Stimulated activated CD8-positive, alpha-beta memory T cell treated with anti-CD3 and anti-CD28 coated beads, Interleukin-12 subunit alpha, Interleukin-12 subunit beta, amount 100 ng/mL, for 24 hours (primary cell): ENCODE data around the gene PRIMPOL.
"Not testable (repeated sequence)": the region's sequence is repeated elsewhere in the genome, so short reads cannot be mapped to it uniquely, and the experiment has no call there.

Experiments
- DNase-seq: peaks from one replicate; pipeline ENCODE4 v3.0.0-alpha.2; 2020; ENCODE audit errors: extremely low read depth

The PRIMPOL gene

DNA sequence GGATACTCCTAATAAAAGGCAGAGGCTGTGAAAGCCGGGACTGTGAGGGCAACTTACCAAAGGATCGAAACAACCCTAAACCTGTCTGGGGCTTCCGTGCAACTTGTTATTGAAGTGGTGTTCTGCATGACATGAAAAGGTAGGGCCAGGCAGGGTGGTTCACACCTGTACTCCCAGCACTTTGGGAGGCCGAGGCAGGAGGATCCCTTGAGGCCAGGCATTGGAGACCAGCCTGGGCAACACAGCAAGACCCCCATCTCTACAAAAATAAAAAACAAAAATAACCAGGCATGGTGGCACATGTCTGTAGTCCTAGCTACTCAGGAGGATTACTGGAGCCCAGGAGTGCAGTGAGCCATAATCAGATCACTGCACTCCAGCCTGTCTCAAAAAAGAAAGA, 12.6 kb upstream of the PRIMPOL start:
- no peak for DNase-seq

DNA sequence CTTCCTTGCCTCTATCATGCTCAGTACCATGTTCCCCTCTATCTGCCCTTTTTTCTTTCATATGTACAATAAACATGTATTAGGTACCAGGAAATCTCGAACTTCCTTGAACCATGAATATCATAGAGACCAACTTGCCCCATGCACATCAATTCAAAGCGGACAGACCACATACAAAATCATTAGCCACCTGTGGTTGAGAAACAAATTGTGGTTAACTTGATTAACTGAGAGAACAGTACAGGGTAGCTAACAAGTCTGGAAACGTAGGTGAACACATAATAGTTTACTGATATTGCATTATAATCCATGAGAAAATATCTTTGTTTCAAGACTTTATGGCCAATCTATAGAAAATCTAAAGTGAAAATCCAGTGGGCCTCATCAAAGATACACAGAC, 8.5 kb upstream of the PRIMPOL start:
- no peak for DNase-seq

DNA sequence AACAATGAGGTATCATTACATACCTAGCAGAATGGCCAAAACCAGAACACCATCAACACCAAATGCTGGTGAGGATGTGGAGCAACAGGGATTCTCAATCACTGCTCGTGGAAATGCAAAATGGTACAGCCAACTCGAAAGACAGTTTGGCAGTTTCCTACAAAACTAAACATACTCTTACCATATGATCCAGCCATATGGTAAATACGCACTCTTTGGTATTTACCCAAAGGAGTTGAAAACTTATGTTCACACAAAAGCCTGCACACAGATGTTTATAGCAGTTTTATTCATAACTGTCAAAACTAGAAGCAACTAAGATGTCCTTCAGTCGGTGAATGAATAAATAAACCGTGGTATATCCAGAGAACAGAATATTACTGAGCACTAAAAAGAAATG, 8.1 kb upstream of the PRIMPOL start:
- DNase-seq, result no peak

DNA sequence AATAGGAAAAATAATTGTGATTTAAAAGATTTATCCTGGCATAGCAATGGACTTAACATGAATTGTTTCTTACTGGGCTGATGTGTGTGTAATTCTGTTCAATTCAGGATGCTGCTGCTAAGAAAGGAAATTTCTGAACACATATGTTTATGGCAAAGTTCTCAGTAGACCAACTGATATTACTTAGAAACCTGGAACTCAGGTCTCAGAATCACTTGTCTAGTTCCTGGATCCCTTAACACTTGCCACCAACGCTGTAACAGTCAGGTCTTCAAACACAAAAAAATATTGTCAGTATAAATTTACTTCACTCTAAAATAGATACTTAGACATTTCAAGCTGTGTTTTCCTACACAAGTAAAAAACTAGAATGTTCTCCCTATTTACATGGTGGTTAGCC, 5.8 kb upstream of the PRIMPOL start:
- DNase-seq, result no peak

DNA sequence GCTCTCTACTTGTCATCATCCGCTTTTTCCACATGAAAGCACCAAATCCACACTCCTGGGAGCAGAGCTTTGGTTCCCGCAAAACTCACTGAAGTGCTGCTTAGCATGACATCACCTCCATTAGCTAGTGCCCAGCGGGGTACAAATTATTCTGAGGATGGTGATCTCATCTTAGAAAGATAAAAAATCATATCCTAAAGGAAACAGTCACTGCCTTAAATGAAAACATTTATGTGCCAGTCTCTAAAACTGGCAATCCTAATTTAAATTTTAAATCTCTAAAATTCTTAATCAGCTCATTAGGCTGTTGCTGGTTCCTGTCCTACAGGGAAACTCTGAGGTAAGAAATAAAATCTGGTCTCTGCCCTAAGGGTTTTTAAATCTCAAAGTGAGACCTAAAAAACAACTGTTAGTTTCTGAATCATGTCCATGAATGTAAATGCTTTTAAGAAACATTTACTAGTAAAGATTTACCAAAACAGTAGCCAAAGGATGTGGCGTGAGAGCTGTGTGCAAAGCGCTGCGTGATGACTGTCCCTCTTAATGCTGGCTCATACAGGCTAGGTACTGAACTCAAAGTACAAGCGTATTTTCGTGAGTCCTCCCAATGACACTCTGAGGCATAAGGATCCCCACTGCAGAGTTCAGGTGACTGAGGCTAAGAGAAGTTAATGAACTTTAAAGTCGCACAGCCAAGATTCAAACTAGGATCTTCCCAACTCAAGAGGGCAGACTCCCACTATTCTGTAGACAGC, 4.8 kb upstream of the PRIMPOL start:
- DNase-seq, result no peak

DNA sequence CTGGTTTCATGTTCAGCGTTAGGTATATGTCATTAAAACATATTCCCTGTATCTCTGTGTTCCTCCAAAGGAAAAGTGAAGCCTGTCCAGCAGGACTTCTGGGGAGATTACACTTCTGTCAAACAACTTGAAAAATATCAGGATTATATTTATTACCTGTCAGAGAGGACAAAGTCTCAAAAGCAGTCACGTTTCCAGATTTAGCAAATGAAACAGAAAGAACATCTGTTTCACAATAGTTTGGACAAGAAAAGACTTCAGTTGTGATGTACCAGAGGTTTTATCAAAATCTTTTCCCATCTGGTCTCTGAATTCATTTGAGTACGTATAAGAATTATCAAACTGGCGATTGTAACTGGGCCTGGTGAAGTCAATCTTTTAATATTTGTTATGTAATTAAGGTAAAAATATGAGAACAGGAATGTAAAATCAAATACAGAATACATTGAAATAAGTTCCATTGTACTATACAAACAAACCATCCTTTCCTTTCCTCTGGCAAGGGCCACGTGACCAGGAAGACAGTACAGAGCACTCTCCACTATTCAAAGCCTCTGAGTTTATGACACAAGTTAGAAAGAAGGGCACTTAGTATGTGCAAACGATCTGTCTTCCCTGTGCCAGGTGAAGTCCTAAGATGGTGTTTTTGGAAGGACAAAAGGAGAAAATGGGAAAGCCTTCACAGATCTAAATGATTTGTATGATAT, 3.5 kb upstream of the PRIMPOL start:
- no peak for DNase-seq

DNA sequence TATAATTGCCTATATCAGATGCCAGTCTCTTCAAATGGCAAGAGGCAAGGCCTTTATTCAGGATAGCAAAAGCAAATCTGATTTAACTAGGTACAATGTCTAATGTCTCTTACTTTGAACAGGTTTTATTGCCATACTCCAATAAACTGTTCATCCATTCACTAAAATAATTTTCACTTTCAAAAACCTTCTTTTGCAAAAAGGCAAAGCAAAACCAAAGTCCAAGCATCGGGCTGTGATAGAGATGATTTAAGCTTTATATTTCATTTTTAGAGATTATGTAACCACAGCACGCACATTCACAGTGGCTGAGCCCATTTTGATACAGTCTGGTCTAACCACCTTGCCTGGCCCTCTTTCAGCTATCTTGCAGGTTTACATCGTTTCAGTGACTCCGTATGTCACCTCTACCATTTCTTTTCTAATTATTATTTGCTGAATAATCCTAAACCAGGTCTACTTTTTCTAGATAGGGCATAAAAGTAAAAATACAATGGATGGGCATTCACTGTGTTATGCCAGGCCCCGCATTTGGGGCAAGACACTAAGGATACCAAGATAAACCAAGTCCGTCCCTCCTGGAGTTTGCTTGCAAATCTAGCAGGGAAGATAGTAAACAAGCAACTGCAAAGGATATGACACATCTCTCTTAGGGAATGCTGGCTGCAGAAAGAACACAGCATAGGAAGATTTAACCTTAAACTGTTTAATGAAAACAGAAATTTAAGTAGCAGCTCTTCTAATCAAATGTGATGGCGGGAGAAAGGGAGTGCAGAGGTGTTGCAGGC, 2.1 kb upstream of the PRIMPOL start:
- no peak for DNase-seq

DNA sequence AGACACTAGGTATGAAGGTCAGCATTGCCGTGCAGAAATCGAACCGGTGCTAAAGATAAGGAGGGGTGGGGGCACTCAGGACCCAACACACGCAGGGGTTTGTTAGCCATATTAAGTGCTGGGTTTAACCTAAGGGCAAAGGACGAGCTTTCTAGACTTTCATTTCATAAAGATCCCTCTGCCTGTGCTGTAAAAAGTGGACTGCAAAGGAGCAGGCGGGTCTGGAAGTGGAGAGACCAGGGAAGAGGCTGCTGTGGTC, 1.6 kb upstream of the PRIMPOL start:
- DNase-seq, result no peak

DNA sequence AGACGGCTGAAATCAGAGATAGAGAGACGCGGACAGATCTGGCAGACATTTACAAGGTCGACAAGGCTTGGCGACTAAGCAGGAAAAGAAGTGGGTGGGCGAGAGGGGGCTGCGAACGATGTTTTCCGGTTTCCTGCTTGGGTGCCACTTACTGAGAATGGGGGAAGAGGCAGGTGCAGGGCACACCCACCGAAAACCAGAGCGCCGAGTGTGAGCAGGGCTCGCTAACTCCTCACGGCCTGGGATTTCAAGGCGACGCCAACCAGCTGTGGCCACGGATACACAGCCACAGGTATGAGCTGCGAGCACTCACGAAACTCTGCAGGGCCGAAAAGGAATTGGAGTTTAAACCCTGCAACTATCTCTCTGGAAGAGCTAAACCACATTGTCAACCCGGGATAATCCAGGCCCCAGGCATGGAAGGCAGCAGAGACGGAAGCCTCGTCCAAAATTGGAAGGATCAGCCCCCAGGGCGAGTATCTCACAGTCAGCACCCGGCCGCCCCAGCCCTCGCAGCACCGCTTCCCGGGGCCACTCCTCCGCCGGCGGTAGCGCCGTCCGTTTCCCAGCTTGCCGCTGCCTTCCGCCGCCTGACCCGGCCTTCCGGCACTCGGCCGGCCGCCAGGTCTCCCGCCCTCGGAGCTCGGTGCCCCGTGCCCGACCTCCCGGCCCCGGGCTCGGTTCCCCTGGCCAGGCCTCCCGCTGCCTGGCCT, 1.1 kb upstream of the PRIMPOL start:
- no peak for DNase-seq

DNA sequence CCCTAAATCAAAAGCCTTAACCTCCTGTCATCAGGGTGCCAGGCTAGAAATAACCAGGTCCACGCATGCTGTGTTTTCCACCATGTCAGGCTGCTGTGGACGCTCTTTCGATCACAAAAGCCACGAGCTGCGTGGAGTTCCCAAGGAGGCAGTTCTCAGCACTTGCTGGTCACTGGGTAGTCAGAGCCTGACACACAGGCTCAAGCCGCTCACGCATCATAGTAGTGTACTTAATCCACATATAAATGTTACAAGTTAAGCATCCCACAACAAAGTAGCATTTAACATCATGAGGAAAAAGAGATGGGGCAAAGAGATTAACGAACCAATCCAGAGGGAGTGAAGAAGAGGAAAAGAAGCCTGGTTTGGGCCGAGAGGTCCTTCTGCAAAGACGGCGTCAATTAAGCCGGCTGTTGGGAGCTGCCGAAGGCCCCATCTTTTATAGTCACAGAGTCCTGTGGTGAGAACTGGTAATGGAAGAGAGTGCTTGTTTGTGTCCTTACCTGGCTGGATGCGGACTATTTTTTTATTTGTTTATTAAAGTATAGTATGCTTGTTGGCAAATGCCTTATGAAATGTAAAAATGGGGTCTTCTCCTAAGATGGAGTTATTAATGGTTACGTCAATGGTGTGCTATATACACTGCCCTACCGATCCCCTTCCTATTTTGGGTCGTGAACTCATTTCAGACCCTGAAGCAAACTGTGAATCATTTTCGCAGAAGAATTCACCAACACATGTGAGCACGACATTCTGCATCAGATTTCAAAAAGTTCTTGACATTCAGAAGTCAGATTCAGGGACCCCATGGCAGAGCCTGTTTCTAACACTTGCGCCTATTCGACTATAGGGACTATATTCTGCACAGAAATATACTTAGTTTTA, 675 bp downstream of the PRIMPOL start:
- DNase-seq, result no peak

DNA sequence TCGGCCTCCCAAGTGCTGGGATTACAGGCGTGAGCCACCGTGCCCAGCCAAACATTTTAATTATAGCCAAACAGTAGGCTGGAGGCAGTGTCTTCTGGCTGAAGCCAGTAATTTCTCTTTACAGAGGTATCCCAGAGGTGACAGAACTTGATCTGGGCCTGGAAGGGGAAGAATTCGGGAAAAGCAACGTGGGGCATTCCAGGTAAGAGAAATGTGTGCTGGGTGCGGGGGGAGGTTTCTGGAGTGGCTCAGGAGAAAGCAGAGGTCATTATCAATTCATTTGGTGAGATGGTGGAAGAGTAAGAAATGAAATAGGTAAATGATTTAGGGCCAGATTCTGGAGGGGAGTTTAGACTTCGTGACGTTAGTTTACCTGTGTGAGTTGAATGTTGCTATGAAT, 2.4 kb downstream of the PRIMPOL start:
- no peak for DNase-seq

DNA sequence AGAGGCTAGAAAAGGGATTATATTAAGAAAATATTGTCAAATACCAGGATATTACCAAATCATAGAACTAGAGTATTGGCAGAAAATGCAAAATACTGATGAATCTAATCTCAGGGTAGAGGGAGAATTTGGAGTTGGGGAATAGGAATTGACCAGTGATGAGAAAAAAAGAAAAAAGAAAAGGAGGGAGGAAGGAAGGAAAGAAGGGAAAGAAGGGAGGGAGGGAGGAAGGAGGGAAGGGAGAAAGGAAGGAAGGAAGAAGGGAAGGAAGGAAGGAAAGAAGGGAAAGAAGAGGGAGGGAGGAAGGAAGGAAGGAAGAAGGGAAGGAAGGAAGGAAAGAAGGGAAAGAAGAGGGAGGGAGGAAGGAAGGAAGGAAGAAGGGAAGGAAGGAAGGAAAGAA, 3.1 kb downstream of the PRIMPOL start:
- DNase-seq, result not testable (repeated sequence)

DNA sequence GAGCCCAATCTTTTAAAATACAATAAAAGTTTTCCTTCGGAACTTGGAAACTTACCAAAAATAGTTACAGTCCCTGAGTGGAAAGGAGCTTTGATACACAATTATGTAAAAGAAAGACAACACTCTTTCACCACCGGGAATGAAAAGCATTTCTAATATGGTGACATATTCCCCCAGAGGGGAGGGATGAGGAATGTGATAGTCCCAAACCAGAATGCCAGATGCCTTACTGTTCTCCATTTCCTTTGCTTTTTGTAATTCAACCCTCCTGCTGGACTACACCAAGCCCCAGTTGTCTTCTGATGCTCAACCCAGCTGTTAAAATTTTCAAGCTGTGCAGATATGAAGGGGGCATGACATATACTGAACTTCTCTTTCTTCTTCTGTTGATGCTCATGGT, 4.1 kb downstream of the PRIMPOL start:
- no peak for DNase-seq

DNA sequence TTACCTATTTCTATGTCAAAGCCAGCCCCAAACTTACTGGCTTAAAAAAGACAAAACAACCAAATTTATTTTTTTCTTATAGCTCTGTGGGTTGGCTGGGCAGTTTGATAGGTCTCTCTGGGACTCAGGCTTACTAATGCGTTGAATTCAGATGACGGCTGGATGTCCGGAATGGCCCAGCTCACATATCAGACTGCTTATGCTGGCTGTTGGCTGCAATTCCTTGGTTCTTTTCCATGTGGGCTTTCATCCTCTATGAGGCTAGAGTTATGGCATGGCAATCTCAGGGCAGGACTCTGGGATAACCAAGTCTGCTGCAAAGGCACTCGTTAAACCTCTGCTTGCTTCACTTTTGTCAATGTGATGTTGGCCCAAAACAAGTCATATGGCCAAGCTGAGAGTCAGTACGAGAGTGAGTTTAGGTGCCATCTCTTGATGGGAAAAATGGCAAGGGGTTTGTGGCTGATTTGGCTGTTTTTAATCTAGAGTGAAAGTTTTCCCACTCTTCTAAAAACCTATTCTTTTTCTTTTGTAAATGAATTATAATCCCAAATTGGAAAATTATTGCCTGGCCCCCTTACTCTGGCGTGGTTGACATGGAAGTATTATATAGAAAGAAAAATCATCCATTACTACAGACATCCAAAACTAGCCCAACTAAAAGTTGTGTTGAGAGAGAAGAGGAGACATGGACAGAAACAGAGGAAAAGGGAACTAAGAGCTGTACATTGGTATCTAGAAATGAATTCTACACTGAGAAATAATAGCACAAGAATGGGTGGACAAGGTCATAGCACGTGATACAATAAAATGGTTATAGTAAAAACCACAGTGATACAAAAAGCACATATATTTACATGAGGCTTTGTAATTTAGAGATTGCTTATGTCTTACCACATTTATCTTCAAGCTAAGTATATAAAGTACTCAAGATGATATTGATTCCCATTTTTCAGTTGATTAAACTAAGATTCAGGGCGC, 6.6 kb downstream of the PRIMPOL start:
- DNase-seq, result no peak

DNA sequence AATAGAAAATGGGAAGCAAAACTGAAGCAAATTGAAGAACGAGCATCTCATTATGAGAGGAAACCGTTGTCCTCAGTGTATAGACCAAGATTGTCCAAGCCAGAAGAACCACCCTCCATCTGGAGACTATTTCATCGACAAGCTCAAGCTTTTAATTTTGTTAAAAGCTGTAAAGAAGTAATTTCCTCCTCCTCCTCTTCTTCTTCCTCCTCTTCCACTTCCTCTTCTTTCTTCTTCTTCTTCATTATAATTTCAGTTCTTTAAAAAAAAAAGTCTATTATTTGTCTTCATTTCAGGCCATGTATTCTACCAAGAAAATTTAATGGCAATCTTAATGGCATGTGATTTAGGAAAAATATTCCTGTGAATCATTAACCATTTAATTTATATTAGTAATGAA, 7.6 kb downstream of the PRIMPOL start:
- no peak for DNase-seq

DNA sequence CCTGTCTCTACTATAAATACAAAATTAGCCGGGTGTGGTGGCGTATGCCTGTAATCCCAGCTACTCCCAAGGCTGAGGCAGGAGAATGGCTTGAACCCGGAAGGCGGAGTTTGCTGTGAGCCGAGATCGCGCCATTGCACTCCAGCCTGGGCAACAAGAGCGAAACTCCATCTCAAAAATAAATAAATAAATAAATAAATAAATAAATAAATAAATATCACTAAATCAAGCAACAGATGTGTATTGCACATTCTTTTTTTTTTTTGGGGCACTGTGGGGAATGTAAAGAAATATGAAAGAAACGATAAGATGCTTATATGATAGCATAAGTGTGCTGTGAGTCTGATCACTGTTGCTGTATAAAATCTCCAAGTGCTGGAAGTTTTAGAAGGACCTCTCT, 8.3 kb downstream of the PRIMPOL start:
- not testable (repeated sequence) for DNase-seq

DNA sequence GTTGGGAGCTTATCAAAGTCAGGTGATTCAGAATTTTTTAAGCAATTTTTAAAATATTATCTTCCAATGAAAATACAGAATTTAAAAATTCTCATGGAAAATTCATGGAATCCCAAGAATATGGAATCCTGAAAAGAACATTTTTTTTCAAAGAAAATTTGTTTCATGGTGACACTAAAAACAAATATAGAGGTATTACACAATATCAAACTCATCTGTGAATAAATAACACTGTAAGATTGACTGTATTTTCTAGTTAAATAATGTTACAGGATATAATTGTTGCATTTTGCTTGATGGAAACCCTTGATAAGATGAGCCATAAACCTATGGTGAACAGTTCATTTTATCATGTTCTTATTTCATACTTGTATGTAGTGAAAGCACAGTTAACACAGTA, 11.4 kb downstream of the PRIMPOL start:
- DNase-seq, result no peak

DNA sequence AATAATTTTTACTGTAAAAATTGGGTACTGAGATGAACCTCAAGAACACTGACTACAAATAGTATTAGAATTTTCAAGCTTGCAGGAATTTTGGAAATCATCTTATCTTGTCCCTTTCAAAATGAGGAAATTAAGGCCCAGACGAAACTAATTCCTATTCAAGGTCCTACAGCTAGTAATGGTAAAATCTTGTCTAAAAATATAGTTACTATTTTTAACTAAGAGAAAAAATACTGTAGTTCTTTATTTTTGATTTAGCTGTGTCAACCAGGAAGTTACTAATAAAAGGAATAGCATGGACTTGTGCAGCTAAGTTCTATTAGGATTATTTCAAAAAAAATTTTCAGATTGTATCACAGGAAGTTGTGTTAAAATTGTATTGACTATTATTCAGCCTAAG, 12.7 kb downstream of the PRIMPOL start:
- DNase-seq, result no peak

DNA sequence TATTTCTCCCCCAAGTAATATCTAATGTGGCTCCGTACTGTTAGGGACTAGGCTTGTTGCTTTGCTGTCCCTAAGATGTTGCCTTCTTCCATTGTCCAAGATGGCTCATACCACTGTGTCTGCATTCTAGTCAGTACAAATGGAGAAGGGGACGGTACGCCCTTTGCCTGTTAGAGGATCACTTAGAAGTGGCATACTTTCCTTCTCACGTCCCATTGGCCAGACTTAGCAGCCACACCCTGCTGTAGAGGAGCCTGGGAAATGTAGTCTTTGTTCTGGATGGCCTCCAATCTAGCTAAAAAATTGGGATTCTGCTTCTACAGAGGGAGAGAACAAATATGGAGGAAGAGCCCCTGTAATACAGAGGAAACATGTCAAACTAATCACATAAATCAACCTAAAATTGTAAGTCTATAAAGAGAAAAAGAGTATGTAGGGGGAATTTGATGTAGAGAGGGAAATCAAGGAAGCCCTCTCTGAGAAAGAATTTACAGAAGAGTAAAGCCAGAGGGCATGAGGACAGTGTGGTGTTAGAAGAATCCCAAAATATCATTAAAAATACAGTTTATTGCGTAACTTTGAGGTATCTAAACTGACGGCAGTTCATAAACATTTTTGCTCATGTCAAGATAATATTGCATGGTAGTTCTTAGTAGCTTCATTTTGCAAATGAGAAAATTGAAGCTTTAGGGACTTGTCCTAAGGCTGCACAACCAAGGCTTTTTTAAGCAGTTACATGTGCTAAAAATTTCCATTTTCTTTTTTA, 15.1 kb downstream of the PRIMPOL start:
- no peak for DNase-seq
